HG03457 (cell line): ENCODE data around the gene TREML2.
"Not testable (repeated sequence)": the region's sequence is repeated elsewhere in the genome, so short reads cannot be mapped to it uniquely, and the experiment has no call there.

Source experiments
- ATAC-seq: cut with Tn5 transposase; IDR thresholded peaks from one replicate; pipeline ENCODE4 v1.9.1; 2021; ENCODE audit warnings: moderate number of reproducible peaks; ENCODE audit not compliant: unreplicated experiment

TREML2 gene

DNA sequence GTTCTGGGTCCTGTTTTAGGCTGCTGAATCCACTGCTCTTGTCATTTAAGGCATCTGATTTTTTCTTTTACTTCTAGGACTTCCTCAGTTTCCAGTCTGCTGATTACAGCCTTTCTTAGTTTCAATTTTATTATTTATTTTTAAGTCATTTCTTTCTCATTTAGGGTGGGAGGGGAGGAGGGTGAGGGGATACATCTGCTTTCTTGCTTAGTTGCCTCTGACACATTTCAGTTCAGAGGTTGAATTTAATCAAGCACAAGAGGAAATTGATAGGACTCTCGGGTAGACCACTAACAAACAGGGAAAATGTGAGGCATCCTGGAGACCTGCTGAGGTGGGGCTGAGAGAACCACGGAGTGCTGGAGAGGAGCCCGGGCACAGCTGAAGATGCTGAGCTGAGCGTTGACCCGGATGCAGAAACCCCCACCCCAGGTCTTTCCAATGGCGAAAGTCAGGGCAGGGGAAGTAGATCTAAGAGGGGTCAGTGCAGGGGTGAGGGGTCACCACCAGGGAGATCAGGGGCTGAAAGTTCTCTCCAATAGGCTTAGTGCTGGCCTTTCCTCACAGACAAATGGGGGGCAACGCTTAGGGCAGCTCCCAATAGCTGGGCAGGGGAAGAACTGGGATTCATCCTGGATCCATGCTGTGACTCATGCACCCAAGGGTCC is 7.6 kb upstream of the TREML2 start:
- no peak for ATAC-seq

DNA sequence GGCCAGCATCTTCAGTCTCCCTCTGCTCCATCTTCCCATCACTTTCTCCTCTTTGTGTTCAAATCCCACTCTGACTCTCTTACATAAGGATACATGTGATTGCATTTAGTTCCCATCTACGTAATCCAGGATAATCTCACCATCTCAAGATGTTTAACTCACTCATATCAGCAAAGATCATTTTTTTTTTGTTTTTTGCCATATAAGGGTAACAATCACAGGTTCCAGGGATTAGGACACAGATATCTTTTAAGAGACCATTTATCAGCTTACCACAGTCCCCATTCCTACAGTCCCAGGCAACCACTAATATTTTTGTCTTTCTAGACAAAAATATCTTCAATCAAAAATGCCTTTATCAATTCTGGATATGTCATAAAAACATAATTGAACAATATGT is 3.2 kb upstream of the TREML2 start:
- ATAC-seq = no peak

GRCh38 chr6:41201764-41202173 is 820 bp upstream of the TREML2 start:
- ATAC-seq = no peak

DNA sequence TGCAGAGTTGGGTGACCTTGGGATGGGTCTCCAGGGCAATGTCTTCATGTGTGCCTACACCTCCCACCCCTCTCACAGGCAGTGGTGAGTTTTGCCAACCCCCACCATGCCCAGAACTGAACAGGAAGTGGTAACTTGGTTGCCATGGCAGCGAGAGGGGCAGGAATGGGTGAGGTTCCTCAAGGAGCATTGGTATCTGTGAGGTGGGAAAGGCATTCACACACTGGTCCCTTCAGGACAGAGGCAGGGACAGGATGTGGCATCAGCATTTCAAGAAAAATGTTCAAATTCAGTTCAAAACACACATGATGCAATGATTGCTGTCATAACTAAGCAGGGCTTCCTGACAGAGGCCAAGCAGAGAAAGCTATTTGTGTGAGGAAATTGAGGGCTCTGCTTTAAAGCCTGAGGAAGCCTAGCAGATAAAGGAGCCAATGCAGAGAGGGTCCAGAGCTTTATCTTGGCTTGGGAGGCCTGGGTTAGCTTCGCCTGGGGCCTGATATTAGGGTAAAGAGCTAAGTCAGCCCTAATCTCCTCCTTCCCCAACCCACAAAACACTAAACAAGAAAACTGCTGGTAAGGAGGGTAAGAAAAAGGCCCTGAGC is 551 bp downstream of the TREML2 start:
- peak; percentile 24 for ATAC-seq

DNA sequence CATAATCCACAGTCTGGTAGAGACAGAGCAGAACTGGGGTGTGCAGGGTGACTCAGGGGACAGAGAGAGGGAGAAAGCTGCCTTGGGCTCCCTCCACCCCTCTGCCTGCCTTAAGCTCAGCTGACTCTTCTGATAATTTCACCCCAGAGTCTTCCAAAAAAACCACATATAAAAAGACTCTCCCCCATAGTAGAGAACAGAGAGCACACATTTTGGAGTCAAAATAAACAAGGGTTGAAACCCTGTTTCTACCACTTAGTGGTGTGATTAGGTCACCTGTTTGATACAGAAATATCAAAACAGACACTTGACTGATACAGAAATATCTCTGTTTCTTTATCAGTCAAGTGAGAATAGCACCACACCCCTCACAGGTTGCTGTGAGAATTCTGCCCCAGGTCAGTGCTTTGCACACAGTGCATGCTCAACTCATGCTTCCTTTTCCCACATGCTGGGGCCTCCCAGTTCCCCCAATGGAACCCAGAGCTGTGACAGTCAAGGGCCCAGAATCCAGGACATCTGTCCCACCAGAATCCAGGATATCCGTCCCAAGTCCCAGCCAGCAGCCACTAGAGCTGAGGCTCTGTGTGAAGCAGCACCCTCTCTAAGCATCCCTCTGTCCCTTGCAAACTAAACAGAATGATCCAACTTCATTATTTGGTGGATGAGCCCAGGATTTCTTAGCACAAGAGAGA is 1.2 kb downstream of the TREML2 start:
- ATAC-seq = peak; percentile 45

GRCh38 chr6:41197234-41197633 is 3.7 kb downstream of the TREML2 start:
- ATAC-seq = no peak

GRCh38 chr6:41194386-41194785 is 6.6 kb downstream of the TREML2 start:
- no peak for ATAC-seq

DNA sequence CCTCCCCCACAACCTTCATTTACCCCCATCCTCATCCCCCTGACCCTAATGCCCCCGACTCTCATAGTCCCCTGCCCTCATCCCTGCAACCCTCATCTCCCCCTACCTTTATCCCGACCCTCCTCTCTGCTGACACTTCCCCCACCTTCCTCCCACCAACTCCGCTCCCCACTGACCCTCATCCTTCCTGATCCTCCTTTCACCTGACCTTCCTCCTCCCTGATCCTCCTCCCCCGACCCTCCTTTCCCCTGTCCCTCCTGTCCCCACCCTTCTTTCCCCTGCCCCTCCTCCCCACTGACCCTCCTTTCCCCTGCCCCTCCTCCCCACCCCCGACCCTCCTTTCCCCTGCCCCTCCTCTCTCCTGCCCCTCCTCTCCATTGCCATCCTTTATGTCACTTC is 7.1 kb downstream of the TREML2 start:
- ATAC-seq = no peak

DNA sequence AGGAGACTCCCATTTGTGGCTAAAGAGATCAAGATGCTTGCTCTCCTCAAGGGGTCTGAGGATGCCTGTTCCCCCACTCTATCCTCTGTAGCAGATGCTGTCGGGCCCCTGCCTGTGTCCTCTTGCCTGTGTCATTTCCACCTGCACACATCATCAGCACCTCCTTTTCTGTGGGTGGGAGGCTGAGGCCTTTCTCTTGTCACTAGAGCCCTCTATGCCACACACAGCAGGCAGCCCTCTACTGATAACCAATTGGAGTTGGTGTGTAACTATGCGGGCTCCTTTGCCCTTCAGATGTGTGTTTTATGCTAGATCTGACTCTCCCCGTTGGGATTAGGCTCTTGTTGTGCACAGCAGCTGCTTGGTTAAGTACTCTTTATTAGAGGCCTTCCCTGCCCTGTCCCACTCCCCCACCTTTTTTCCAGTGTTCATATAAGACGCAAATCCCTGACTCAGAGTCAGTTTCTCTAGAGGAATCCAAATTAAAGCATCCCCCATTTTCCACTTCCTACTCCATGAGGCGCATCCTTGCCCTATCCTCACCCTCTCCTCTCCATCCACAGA is 7.7 kb downstream of the TREML2 start:
- ATAC-seq = no peak

GRCh38 chr6:41191569-41191968 is 9.4 kb downstream of the TREML2 start:
- ATAC-seq = no peak

GRCh38 chr6:41190791-41191190 is 10.2 kb downstream of the TREML2 start:
- no peak for ATAC-seq

- no peak for ATAC-seq
These were observed 11.0 kb downstream of the TREML2 start for GRCh38 chr6:41189967-41190366.

DNA sequence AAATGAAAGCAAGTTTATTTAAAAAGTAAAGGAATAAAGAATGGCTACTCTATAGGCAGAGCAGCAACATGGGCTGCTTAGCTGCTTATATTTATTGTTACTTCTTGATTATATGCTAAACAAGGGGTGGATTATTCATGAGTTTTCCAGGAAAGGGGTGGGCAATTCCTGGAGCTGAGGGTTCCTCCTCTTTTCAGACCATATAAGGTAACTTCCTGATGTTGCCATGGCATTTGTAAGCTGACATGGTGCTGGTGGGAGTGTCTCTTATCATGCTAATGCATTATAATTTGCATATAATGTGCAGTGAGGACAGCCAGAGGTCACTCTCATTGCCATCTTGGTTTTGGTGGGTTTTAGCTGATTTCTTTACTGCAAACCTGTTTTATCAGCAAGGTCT is 11.9 kb downstream of the TREML2 start:
- not testable (repeated sequence) for ATAC-seq

DNA sequence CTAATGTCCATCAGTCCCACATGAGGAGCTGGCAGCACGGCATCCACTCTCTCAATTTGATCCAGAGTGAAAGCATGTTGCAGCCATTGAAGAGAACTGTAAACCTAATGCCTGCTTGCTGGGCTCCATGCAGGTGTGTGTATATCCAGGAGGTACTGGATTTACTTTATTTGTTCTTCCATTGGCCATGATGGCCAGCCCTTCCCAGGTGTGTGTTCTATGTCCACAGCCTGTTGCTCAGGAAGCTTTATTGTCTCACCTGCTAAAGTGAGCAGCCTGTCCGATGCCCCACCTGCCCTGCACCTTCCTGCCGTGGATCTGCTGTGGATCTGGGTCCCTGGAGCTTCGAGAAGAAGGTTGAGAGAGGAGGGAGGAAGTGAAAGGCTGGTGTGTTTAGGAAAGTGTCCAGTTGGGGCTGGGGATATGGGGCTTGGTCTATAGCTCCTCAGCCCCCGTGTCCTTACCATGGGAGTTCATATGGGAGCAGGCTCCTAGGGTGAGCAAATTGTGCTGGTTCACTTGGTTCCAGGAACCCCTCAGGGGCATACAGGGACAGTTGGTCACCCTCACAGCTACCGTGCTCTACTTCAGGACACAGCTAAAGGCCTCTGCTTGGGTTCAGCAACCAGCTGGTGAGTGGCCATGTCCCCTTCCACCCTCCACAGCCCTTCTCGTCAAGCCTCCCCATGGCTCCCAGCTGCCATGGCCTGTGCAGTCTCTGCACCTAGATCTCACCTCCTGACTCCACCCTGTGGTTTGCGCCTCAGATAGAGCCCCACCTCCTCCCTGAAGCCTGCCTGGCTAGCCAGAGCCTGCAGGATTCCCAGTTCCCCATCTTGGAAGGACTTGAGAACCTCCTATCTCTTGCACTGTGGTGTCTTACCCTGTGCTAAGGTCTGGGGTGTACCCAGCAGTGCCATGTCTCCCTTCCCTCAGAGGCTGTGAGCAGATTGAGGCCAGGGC is 12.7 kb downstream of the TREML2 start:
- ATAC-seq = no peak

DNA sequence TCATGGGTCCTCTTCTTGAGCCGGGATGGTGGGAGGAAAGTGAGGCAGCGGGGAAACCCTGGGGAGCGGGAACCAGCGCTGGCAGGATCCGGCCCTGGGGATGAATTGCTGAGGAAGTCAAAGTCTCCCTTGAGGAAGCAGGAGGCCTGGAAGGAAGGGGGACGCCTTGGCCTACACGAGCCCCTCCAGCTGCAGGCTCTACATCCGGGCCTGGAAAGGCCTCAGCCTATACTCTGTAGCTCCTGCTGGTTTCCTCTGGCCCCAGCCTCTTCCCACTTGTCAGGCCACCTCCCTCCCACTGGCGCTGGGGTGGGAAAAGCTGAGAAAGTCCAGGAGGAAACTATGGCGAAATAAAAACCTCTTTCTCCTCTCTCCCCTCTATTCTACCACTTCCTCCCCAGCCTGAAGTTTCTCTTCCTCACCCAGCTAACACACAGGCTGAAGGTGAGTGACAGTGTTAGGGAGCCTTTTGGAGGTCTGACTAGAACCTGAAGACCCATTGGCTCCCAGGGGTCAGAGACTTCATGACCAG is 14.9 kb downstream of the TREML2 start:
- no peak for ATAC-seq

DNA sequence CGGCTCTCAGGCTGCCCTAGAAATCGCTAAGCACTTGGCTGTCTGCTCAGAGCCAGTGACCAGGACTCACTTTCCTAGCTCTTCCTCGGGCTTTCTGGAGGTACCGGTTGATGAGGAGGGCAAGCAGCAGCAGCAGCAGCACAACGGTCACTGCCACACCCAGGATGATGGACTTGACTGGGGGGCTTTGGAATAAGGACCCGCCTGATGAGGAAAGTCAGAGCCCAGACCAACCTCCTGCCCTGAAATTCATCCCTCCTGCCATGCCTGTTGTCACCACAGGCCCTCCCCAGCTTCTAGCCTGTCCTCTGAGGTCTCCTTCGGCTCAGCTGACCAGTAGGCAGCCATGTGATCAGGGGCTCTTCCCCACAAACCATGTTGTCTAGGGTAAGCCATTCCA is 16.2 kb downstream of the TREML2 start:
- ATAC-seq = no peak

GRCh38 chr6:41182069-41183034 is 18.6 kb downstream of the TREML2 start:
- ATAC-seq = no peak

DNA sequence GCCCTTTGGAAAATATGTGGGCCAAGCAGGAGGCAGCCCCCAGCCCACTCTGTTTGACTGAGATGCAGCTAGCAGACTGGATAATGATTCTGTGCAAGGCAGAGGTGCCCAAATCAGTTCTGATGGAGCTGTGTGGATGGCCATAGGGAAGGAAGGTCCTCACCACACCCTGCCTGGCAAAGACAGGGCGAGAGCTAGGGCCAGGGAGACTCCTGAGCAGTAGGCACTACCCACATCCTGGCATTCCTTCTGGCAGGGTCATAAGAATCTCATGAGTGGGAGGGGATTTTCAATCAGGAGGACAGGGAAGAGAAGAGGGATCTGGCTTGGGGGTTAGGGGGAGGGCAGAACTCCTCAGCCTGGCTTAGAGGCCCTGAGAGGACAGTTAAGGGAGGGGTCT is 19.4 kb downstream of the TREML2 start:
- ATAC-seq = no peak

- no peak for ATAC-seq
These were observed 21.8 kb downstream of the TREML2 start for GRCh38 chr6:41179163-41179562.
